Measurements from ENCODE around the gene PRAMEF18.
"Not testable (repeated sequence)": the region's sequence is repeated elsewhere in the genome, so short reads cannot be mapped to it uniquely, and the experiment has no call there.

PRAMEF18 gene, protein sequence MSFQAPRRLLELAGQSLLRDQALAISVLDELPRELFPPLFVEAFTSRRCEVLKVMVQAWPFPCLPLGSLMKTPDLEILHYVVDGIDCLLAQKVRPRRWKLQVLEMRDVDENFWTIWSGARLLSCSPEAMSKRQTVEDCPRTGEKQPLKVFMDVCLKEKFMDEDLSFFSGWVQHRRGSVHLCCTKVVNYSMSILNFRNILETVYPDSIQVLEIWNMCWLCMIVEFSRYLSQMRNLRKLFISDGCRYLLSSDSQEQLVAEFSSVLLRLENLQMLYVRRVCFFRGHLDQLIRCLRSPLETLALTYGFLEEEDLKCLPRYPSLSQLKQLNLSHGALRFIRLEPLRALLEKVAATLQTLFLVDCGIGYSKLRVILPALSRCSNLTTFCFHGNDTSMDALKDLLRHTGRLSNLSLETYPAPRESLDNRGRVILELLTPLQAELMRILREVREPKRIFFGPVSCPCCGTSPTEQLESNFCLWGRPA

GRCh38 chr1:13225675-13226204 lies at the start of gene PRAMEF18:
PRAMEF18 (minus strand) TSS chr1:13226154; CDS start chr1:13226106, 48 bp downstream.
- not testable (repeated sequence) for DNase-seq

- DNase-seq, result not testable (repeated sequence)
These were observed 39.2 kb upstream of the PRAMEF18 start for GRCh38 chr1:13265124-13265523.

DNA sequence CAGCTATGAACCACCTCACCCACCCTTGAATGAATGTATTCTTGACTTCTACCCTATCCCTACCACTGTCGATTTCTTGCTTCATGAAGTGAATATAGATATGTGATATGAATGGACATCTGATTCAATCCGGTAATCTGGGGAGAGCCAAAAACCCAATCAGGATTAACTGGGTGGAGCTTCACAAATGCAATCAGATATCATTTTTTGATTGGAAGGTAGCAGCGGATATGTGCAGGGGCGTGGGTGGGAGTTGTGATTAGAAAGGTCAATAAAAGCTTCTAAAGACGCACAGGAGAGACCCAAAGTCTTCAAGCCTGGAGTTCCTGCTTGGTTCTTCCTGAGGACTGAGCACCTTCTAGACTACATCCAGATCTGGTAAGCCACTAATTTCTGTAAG lies 27.9 kb upstream of the PRAMEF18 start, which contains the start of gene PRAMEF5:
PRAMEF5 (plus strand) TSS at position 301 of the 400 bp plus-strand sequence. CDS start 5,071 bp downstream, outside the sequence.
- DNase-seq, result not testable (repeated sequence)

DNA sequence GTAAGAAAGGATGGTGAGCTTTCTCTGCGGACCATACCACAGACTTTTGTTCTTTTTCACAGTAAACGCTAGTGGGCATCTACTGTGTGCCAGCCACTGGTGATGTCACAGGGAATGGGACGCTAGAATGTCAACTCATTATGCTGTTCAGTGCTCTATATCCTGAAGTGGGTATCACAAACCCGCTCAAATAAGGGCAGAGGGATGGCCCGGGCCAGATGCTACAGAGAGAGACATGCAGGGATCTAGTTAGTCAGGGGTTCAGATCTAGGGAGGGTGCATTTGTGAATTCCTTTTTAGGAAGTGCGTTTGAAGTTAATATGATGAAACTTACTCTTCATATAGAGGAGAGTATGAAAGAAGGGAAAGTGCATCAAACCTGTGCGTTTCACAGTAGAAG lies 21.2 kb upstream of the PRAMEF18 start:
- not testable (repeated sequence) for DNase-seq

DNA sequence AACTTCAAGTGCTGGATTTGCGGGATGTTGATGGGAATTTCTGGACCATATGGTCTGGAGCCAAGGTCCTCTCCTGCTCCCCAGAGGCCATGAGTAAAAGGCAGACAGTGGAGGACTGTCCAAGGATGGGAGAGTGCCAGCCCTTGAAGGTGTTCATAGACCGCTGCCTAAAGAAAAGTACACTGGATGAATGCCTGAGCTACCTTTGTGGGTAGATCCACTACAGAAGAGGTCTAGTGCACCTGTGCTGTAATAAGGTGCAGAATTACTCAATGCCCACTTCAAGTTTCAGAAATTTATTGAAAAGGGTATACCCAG lies 20.6 kb upstream of the PRAMEF18 start:
- DNase-seq, result not testable (repeated sequence)

DNA sequence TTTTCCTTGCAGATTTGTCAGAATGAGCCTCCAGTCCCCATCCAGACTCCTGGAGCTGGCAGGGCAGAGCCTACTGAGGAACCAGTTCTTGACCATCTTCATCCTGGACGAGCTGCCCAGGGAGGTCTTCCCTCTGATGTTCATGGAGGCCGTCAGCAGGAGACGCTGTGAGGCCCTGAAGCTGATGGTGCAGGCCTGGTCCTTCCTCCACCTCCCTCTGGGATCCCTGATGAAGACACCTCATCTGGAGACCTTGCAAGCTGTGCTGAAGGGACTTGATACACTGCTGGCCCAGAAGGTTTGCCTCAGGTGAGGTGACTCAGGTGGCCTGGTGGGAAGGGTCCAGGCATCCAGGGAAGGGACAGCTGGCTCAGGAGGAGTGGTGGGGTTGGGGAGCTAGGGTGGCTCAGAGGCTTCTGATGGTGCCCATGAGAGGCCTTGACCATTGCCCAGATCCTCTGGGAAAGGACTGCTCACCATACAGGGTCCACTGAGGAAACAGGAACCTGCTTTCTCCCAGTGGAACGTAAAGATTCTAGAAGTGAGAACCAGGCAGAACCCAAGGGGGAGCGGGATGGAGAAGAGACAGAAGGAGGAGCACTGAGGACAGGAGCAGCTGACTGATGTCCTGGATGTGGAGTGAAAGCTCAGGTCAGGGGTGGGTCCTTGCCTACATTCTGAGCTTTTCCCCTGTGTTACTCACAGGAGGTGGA lies 20.0 kb upstream of the PRAMEF18 start:
- DNase-seq, result not testable (repeated sequence)

- not testable (repeated sequence) for DNase-seq
These were observed 17.7 kb upstream of the PRAMEF18 start for GRCh38 chr1:13243536-13244263.

GRCh38 chr1:13239633-13240032 lies 13.7 kb upstream of the PRAMEF18 start:
- DNase-seq, result not testable (repeated sequence)

DNA sequence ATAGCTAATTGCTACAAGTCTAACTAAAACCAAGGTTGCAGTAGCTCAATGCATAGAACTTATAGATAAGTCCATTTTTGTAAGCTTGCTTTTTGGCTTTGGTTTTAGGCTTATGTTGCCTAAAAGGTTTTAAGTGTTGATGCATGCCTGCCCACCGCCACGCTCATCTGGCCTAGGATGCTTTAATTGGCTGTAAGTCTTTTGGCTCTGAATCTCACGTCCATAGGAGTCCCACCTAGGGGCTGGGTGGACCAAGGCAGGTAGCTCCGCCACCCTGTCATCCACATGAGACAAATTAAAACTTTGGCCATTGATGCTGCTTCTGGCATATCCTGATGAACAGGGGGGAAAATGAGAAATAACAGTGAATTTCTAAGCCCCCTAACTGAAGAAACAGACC lies 11.6 kb upstream of the PRAMEF18 start:
- DNase-seq, result not testable (repeated sequence)

GRCh38 chr1:13234057-13234456 lies 8.1 kb upstream of the PRAMEF18 start:
- DNase-seq, result not testable (repeated sequence)

DNA sequence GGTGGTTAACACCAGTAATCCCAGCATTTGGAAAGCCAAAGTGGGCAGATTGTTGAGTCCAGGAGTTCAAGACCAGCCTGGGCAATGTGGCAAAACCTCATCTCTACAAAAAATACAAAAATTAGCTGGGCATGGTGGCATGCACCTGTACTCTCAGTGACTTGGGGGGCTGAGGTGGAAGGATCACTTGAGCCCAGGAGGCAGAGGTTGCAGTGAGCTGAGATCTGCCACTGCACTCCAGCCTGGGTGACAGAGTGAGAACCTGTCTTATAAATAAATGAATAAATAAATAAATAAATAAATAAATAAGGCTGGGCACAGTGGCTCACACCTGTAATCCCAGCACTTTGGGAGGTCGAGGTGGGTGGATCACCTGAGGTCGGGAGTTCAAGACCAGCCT lies 6.1 kb upstream of the PRAMEF18 start:
- DNase-seq, result not testable (repeated sequence)

GRCh38 chr1:13231061-13231750 lies 5.3 kb upstream of the PRAMEF18 start:
- DNase-seq, result not testable (repeated sequence)

GRCh38 chr1:13230601-13231000 lies 4.6 kb upstream of the PRAMEF18 start:
- DNase-seq, result not testable (repeated sequence)

- DNase-seq, result not testable (repeated sequence)
These were observed 4.1 kb upstream of the PRAMEF18 start for GRCh38 chr1:13230096-13230495.

- peak; percentile 61 to 64 for DNase-seq
These were observed 2.4 kb upstream of the PRAMEF18 start for GRCh38 chr1:13228343-13228781.

DNA sequence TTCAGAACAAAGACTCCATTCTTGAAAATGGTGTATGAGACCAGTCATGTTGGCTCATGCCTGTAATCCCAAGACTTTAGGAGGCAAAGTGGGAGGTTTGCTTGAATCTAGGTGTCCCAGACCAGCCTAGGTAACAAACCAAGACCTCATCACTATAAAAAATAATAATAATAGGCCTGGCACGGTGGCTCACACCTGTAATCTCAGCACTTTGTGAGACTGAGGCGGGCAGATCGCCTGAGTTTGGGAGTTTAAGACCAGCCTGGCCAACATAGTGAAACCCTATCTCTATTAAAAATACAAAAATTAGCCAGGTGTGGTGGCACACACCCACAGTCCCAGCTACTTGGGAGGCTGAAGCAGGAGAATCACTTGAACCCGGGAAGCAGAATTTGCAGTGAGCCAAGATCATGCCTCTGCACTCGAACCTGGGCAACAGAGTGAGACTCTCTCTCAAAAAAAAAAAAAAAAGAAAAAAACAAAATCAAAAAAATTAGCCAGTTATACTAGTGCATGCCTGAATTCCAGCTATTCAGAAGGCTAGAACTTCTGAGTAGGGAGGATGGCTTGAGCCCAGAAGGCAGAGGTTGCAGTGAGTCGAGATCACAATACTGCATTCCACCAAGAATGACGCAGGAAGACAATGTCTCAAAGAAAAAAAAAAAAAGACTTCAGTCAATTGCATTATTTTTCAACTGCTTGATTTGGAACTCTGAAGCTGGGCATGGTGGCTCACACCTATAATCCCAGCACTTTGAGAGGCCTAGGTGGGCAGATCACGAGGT lies 1.5 kb upstream of the PRAMEF18 start:
- not testable (repeated sequence) for DNase-seq

- DNase-seq, result no peak
These were observed 1.4 kb downstream of the PRAMEF18 start for GRCh38 chr1:13224480-13225060.

DNA sequence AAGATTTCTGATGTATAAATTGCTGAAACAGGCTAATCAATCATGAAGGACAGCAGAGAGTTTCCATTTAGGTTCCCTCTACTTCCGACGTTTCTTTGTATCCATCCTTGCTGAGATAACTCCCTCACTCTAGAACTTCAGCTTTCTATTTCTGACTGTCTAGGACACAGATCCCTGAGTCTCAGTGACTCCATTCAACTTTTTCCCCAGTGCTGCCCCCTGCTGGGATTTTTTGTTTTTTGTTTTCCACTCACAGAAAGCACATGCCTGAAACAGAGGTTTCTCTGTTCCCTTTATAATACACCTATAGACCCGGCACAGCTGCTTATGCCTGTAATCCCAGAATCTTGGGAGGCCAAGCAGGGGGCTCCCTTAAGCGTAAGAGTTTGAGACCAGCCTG lies 3.2 kb downstream of the PRAMEF18 start:
- not testable (repeated sequence) for DNase-seq

- DNase-seq, result not testable (repeated sequence)
These were observed 6.8 kb downstream of the PRAMEF18 start for GRCh38 chr1:13219203-13219602.

DNA sequence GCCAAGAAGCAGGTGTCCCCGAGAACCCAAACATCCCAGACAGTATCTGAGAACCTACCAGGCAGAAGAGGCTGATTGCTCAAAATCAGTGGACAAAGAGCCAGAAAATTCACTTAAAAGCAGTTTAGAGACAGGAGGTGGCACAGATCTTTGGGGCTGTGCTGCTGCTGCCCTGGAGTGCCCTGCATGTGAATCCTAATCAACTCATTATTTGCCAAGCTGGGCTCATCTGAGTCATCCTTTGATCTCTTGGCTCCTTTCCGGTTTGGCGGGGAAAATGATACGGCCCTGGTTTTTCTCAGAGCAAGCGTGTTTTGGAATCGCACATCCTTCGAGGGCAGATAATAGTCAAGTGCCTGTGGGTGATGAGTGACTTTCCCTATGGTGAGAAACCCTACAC lies 9.3 kb downstream of the PRAMEF18 start:
- not testable (repeated sequence) for DNase-seq

- DNase-seq, result not testable (repeated sequence)
These were observed 17.2 kb downstream of the PRAMEF18 start for GRCh38 chr1:13208712-13209111.

Data from activated CD4-positive, alpha-beta T cell treated with anti-CD3 and anti-CD28 coated beads, Interleukin-2, amount 50 U/mL, for 48 hours (primary cell).